Measurements from ENCODE around the gene LIMS2. TPM values are rescaled to one million over a fixed set of nuclear protein-coding genes. Genes with fewer than 3 reads are reported as not detected.

Gene LIMS2
- total RNA-seq, 4 donors from 2014 or later: 5.3 to 15.5 (median 9.9) TPM

DNA sequence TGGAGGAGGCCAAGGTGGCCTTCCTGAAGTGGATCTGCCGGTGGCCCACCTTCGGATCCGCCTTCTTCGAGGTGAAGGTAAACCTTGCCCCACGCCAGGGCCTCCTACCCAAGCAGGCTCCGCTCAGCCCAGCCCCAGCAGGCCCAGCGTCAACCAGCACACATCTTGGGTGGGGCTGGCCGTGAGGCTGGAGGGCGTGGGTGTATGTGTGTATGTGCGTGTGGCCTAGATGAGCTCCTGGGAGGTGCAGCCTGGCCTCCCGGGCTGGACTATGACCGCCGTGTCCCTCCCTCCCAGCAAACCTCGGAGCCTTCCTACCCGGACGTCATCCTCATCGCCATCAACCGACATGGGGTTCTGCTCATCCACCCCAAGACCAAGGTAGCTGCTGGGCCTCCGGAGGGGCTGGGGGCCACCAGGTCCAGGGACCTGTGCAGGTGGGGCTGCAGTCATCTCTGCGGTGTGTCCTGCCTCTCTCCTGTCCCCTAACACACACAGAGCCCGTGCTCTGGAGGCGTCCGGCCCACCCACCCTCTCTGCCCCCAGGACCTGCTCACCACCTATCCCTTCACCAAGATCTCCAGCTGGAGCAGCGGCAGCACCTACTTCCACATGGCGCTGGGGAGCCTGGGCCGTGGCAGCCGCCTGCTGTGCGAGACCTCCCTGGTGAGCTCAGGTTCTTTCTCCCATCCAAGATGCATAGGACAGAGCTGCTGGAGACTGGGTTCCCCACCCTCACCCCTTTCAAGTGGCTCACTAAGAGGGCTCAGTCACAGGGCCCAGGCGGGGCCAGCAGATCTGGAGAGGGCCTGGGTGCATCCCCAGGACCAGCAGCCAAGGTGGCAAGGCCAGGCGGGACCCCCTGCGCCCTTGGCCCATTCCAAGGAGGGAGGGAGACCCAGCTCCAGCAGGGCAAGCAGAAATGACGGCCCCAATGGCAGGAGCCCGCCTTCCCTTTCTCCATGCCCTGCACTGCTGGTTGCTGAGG, 38.8 kb downstream of the LIMS2 start:
- Histone ChIP-seq H3K9me3 (no peaks in the 10 kb centered on the region), H3K27me3 (no peaks in the 10 kb centered on the region), H3K4me3 (no peak overlapping the region), H3K36me3 (no peaks in the 10 kb centered on the region), H3K4me1 (peaks cover 18 to 27% of the 10 kb centered on the region in 2 donors), H3K27ac (peak overlapping the region; percentile 67 to 77 (median 71))
- intact Hi-C loops (cut with DNase I; ENCODE audit: low total_unique reads) (no loop called here), in situ Hi-C loops (cut with MboI; ENCODE audit: low sequenced_read_pairs in 4 of 4) (no loop called here)
- ATAC-seq (no peak), DNase-seq (no peak)
- TF ChIP-seq, protein P1, sequence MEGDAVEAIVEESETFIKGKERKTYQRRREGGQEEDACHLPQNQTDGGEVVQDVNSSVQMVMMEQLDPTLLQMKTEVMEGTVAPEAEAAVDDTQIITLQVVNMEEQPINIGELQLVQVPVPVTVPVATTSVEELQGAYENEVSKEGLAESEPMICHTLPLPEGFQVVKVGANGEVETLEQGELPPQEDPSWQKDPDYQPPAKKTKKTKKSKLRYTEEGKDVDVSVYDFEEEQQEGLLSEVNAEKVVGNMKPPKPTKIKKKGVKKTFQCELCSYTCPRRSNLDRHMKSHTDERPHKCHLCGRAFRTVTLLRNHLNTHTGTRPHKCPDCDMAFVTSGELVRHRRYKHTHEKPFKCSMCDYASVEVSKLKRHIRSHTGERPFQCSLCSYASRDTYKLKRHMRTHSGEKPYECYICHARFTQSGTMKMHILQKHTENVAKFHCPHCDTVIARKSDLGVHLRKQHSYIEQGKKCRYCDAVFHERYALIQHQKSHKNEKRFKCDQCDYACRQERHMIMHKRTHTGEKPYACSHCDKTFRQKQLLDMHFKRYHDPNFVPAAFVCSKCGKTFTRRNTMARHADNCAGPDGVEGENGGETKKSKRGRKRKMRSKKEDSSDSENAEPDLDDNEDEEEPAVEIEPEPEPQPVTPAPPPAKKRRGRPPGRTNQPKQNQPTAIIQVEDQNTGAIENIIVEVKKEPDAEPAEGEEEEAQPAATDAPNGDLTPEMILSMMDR (IDR thresholded peaks at IDR 0.05 in 4 of 5, conservative IDR thresholded peaks at IDR 0.05 in 1 of 5): no peak
- TF ChIP-seq POLR2A (IDR thresholded peaks at IDR 0.05): no peak

DNA sequence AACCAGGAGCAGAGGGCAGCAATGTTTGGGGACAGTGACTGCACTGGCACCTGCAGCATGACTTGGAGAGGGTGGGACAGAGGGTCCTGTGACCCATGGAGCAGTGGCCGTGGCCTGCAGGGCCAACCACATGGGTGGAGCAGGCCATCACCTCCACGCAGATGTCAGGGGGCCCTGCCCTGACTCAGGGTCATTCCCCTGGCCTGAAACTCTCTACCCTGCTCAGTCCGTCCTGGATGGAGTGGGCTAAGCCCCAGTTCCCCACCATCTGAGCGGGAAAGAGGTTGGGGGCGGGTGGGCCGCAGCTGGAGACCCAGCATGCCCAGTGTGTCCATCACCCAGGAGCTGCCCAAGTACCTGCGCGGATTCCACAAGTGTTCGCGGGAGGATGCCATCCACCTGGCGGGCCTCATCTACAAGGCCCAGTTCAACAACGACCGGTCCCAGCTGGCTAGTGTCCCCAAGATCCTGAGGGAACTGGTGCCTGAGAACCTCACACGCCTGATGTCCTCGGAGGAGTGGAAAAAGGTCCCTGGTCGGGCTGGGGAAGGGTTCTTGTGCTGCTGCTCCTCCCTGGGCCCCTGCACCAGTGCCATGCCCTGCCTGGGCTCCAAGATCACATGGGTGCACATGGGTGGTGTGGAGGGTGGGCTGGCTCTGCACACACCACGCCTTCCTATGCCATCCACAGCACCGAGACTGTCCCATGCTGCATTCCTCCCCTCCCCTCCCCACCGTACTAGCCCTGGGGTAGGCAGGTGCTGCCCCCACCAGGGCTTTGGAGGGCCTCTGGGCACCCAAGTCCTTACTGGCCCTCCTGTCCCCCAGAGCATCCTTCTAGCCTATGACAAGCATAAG, 39.7 kb downstream of the LIMS2 start:
- Histone ChIP-seq H3K4me3 (no peak overlapping the region), H3K27me3 (no peaks in the 10 kb centered on the region), H3K9me3 (no peaks in the 10 kb centered on the region), H3K27ac (no peak overlapping the region), H3K36me3 (no peaks in the 10 kb centered on the region), H3K4me1 (peaks cover 18 to 27% of the 10 kb centered on the region in 2 donors)
- no peak for ATAC-seq
- no peak for DNase-seq
- no peak for TF ChIP-seq POLR2A (IDR thresholded peaks at IDR 0.05)
- TF ChIP-seq, protein P1 (IDR thresholded peaks at IDR 0.05 in 4 of 5, conservative IDR thresholded peaks at IDR 0.05 in 1 of 5): no peak
- in situ Hi-C loops (cut with MboI; ENCODE audit: low sequenced_read_pairs in 4 of 4) (no loop called here), intact Hi-C loops (cut with DNase I; ENCODE audit: low total_unique reads) (no loop called here)

DNA sequence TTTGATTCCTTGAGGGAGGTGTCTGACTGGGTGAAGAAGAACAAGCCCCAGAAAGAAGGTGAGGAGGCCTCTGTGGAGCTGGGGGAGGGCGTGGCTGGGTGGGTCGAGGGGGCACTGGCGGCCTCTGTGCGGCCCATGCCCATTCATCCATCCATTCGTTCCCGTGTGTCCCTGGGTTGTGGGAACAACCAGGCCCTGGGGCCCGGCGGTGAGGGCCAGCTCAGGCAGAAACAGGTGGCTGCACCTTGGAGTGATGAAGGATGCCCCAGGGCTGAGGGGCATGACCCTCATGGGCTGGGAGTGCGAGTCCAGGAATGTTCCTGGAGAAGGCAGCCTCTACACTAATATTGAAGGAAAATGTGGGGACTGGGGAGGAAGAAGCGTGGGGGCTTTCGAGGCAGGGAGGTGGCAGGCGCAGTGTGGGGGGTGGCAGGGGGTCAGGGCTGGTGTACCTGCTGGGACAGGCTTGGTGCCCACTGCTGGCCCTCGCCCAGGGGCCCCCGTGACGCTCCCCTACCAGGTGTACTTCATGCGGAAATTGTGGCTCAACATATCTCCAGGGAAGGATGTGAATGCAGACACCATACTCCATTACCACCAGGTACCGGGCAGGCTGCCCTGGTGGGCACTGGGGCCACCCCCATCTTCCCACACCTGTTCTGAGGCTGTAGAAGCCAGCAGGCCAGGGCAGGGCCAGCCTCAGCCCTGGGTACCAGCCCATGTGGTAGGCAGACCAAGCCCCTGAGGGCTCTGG, 40.5 kb downstream of the LIMS2 start:
- intact Hi-C loops (cut with DNase I; ENCODE audit: low total_unique reads) (no loop called here), in situ Hi-C loops (cut with MboI; ENCODE audit: low sequenced_read_pairs in 4 of 4) (no loop called here)
- no peak for ATAC-seq
- Histone ChIP-seq H3K27me3 (no peaks in the 10 kb centered on the region), H3K9me3 (no peaks in the 10 kb centered on the region), H3K4me3 (no peak overlapping the region), H3K4me1 (peaks cover 18 to 27% of the 10 kb centered on the region in 2 donors), H3K27ac (peak overlapping the region in 3 of 4 donors; percentile 14 to 46 (median 18)), H3K36me3 (no peaks in the 10 kb centered on the region)
- DNase-seq: no peak
- TF ChIP-seq POLR2A (IDR thresholded peaks at IDR 0.05): no peak
- TF ChIP-seq, protein P1 (IDR thresholded peaks at IDR 0.05 in 4 of 5, conservative IDR thresholded peaks at IDR 0.05 in 1 of 5): no peak

DNA sequence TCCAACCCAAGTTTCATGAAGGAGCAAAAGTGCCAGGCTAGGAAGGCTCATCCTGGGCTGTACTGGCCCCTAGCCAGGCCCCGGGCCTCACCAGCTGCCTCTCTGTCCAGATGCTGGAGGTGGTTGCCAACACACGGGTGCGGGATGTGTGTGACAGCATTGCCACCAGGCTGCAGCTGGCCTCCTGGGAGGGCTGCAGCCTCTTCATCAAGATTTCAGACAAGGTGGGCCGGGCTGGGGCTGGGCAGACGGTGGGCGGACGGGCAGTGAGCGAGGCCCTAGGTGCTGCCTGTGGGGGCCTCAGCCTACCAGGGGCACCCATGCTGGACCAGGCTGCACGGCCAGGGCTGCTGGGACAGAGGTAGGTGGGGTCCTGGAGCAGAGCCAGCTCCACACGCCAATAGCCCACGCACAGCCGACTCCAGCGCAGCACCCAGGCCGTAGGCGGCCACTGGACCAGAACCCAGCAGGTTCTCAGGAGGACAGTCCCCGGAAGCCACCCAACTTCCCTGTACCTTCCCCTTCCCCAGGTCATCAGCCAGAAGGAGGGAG, 41.2 kb downstream of the LIMS2 start:
- no peak for ATAC-seq
- TF ChIP-seq POLR2A (IDR thresholded peaks at IDR 0.05): no peak
- TF ChIP-seq, protein P1 (IDR thresholded peaks at IDR 0.05 in 4 of 5, conservative IDR thresholded peaks at IDR 0.05 in 1 of 5): no peak
- intact Hi-C loops (cut with DNase I; ENCODE audit: low total_unique reads): no loop called here
- Histone ChIP-seq H3K4me1 (peaks cover 18 to 27% of the 10 kb centered on the region in 2 donors), H3K27ac (peak overlapping the region in 2 of 4 donors; percentile 14 to 46), H3K27me3 (no peaks in the 10 kb centered on the region), H3K36me3 (no peaks in the 10 kb centered on the region), H3K4me3 (no peak overlapping the region), H3K9me3 (no peaks in the 10 kb centered on the region)
- no peak for DNase-seq
- in situ Hi-C loops (cut with MboI; ENCODE audit: low sequenced_read_pairs in 4 of 4): no loop called here

All from gastrocnemius medialis (tissue), 4 donors.